AG04449 (cell line): ENCODE results near the gene DDX25.
"Not testable (repeated sequence)": the region's sequence is repeated elsewhere in the genome, so short reads cannot be mapped to it uniquely, and the experiment has no call there.

Source experiments
- CTCF ChIA-PET: fragments of 350-600 bp; formaldehyde crosslinking; extraction: SDS; loops from one replicate; lab custom pipeline; 2021; ENCODE audit warnings: antibody characterized with exemption; lab: Yijun Ruan, JAX
- POLR2A ChIA-PET: fragments of 400-600, 350-600 bp; formaldehyde crosslinking; extraction: SDS; loops from one replicate; lab custom pipeline; 2020; ENCODE audit warnings: antibody characterized with exemption, inconsistent platforms; lab: Yijun Ruan, JAX
- DNase-seq: peaks from one replicate; pipeline ENCODE4 v3.0.0-alpha.2; 2010; ENCODE audit warnings: low read depth, low spot score
- H3K4me3 ChIP-seq: 2 replicates; pipeline ENCODE4 v1.5.1; 2011; ENCODE audit warnings: low read depth, mild to moderate bottlenecking, control low read depth, low read length
- TF ChIP-seq, protein P1 (sequence below): IDR thresholded peaks from one replicate; pipeline ENCODE4 v1.5.1; 2011; ENCODE audit warnings: mild to moderate bottlenecking, moderate library complexity, low read length, control low read depth, inconsistent platforms; ENCODE audit not compliant: insufficient read depth; ENCODE audit errors: missing control alignments

The DDX25 gene

DNA sequence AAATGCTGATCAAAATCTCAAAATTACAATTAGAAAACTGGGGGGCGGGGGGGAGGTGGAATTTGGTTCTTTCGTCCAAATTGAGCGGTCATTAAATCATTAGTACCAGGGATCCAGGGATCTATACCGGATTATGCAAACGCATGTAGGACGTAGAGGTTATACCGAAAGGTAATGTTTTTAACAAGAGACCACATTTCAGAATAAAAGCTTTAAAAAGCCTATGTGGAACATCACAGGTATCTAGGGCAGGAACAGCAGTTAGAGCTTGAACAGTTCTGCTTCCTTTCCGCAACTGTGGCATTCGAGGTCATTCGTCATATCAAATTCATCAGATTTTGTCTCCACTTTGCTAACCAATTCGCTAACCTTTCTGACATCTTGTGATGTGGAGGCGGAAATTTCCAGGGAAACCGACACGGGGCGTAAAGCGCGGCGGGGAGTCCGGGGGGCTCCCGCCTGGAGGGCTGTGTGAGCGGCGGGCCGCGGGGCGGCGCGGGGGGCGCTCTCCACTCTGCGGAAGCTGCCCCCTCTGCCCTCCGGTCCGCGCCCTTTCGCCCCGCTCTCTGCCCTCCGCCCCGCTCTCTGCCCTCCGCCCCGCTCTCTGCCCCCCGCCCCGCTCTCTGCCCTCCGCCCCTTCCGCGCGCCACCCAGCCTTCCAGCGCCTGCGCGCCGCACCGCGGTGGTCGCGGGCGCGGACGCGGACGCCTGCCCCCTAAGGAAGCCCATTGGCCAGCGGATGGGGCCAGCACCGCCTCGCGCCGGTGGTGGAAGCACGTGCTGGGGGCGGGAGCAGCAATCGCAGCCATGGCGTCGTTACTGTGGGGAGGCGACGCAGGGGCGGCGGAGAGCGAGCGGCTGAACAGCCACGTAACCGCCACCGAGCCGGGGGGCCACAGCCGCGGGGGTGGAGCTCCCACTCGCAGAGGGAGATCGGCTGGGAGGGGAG lies at the start of gene DDX25:
TSS of gene DDX25 (plus strand) at position 798 of the 949 bp plus-strand sequence. CDS start at position 808, 10 bp downstream.
- TF ChIP-seq, protein P1, sequence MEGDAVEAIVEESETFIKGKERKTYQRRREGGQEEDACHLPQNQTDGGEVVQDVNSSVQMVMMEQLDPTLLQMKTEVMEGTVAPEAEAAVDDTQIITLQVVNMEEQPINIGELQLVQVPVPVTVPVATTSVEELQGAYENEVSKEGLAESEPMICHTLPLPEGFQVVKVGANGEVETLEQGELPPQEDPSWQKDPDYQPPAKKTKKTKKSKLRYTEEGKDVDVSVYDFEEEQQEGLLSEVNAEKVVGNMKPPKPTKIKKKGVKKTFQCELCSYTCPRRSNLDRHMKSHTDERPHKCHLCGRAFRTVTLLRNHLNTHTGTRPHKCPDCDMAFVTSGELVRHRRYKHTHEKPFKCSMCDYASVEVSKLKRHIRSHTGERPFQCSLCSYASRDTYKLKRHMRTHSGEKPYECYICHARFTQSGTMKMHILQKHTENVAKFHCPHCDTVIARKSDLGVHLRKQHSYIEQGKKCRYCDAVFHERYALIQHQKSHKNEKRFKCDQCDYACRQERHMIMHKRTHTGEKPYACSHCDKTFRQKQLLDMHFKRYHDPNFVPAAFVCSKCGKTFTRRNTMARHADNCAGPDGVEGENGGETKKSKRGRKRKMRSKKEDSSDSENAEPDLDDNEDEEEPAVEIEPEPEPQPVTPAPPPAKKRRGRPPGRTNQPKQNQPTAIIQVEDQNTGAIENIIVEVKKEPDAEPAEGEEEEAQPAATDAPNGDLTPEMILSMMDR: no peak
- CTCF ChIA-PET: interaction anchor here (0.7 to 2.4 kb wide), 4 partner anchors 9 to 289 kb away, joined by 3 to 10 read pairs (median 6); no protein-coding TSS in a partner anchor
- no peak for DNase-seq
- no peak within 1 kb of the TSS for H3K4me3 ChIP-seq
- POLR2A ChIA-PET: interaction anchor here (1.4 kb wide), 1 partner anchor 16 kb away, joined by 7 read pairs; the partner anchor contains the start of gene HYLS1

DNA sequence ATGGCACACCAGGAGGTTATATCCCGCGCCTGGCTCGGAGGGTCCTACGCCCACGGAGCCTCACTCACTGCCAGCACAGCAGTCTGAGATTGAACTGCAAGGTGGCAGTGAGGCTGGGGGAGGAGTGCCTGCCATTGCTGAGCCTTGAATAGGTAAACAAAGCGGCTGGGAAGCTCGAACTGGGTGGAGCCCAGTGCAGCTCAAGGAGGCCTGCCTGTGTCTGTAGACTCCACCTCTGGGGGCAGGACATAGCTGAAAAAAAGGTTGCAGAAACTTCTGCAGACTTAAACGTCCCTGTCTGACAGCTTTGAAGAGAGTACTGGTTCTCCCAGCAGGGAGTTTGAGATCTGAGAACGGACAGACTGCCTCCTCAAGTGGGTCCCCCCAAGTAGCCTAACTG lies 46.6 kb upstream of the DDX25 start:
- CTCF ChIA-PET, POLR2A ChIA-PET, DNase-seq, H3K4me3 ChIP-seq: not testable (repeated sequence)

DNA sequence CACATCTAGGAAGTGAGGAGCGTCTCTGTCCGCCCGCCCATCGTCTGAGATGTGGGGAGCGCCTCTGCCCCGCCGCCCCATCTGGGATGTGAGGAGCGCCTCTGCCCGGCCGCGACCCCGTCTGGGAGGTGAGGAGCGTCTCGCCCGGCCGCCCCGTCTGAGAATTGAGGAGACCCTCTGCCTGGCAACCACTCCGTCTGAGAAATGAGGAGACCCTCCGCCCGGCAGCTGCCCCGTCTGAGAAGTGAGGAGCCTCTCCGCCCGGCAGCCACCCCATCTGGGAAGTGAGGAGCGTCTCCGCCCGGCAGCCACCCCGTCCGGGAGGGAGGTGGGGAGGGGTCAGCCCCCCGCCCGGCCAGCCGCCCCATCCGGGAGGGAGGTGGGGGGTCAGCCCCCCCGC lies 41.5 kb upstream of the DDX25 start:
- CTCF ChIA-PET, H3K4me3 ChIP-seq, DNase-seq, POLR2A ChIA-PET: not testable (repeated sequence)

DNA sequence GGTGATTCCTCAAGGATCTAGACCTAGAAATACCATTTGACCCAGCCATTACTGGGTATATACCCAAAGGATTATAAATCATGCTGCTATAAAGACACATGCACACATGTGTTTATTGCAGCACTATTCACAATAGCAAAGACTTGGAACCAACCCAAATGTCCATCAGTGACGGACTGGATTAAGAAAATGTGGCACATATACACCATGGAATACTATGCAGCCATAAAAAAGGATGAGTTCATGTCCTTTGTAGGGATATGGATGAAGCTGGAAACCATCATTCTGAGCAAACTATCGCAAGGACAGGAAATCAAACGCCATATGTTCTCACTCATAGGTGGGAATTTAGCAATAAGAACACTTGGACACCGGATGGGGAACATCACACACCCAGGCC lies 39.0 kb upstream of the DDX25 start:
- H3K4me3 ChIP-seq, POLR2A ChIA-PET, CTCF ChIA-PET, DNase-seq: not testable (repeated sequence)

DNA sequence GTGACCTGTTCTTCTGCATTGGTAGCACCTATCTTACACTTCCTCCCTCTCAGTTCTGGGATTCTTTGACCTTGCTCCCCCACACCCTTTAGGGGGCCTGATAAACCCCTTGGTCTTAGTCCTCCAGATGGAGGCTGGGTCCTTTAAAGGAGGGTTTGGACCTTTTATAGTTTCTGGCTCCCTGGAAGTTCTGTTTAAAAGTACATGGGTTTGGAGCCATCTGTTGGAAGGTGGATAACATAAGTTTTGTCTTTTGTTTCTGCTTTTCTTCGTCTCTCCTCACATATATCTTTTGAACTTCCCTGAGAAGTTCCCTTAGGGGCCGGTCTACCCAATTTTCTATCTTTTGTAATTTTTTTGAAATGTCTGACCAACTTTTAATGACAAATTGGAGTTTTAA lies 34.8 kb upstream of the DDX25 start:
- no peak overlapping the region for H3K4me3 ChIP-seq
- CTCF ChIA-PET: no interaction called here
- TF ChIP-seq, protein P1: no peak
- POLR2A ChIA-PET: no interaction called here
- DNase-seq: no peak

DNA sequence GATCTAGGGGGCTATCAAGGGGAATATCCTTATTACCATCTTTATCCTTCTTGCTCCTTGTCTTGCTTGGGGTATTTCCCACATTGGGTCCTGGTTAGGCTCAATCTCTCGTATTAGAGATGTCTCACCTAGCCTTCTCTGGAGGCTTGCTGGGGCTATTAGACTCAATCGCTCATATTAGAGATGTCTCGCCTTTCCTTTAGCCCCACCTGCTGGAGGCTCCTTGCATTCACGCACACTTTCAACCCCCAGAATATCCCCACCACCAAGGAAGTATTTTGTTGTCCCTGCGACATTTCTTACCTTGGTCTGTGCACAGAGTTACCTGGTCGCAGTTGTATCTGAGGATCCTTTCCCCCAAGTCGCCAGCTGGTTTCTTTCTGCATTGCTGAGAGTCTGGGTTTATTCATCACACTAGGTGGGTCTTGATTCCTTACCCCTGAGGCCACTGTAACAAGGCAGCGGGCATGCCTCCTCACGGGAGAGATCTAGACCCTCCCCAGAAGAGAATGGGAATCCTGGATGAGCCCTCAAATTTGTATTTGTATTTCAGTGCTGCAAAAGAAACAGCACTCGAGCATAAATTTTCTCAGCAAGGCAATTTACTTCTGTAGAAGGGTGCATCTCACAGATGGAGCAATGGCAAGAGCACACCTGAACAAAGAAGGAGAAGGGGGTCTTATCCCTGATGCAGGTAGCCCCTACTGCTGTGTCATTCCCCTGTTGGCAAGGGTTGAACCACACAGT lies 32.7 kb upstream of the DDX25 start:
- DNase-seq: no peak
- H3K4me3 ChIP-seq: no peak overlapping the region
- ChIA-PET CTCF (interaction anchor here (0.7 to 1.5 kb wide), 4 partner anchors 14 to 910 kb away, joined by 3 to 5 read pairs (median 4); no protein-coding TSS in a partner anchor), POLR2A (no interaction called here)
- TF ChIP-seq, protein P1: peak; percentile 55

DNA sequence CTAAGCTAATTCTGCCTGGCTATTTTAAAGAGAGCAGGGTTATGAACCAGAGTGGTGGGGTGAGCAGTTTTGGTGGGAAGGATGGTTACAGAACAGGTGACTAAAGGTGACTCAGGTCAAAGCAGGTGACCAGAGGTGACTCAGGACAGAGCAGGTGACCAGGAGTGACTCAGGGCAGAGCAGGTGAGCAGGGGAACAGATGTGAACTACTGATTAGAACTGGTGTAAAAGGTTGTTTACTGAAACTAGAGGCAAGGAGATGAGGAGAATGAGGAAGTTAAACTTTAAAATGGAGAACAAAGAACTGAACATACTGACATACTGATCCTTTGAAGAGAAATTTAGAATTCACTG lies 32.2 kb upstream of the DDX25 start:
- CTCF ChIA-PET: no interaction called here
- no peak overlapping the region for H3K4me3 ChIP-seq
- DNase-seq: no peak
- TF ChIP-seq, protein P1: no peak
- POLR2A ChIA-PET: no interaction called here
